Transverse colon (tissue), 4 donors: ENCODE data around the gene IGF2BP2. TPM values are rescaled to one million over a fixed set of nuclear protein-coding genes. Genes with fewer than 3 reads are reported as not detected.

Experiments used
- DNase-seq: peaks from one replicate; pipeline ENCODE4 v3.0.0-alpha.2; 2019
- H3K27ac ChIP-seq, 4 donors: fragments of 200-600 bp; sonication (generic); 2 replicates each; pipeline ENCODE4 v1.5.1; 2016 to 2018; ENCODE audit warnings: inconsistent platforms in 4 of 4
- H3K27me3 ChIP-seq: fragments of 200-600 bp; sonication (generic); 2 replicates; pipeline ENCODE4 v1.5.1; 2017; ENCODE audit warnings: inconsistent platforms
- H3K36me3 ChIP-seq, 4 donors: fragments of 200-600 bp; sonication (generic); 2 replicates each; pipeline ENCODE4 v1.5.1; 2017 to 2019; ENCODE audit warnings: inconsistent platforms in 4 of 4
- H3K4me1 ChIP-seq, 4 donors: fragments of 200-600 bp; sonication (generic); 2 replicates each; pipeline ENCODE4 v1.5.1; 2017 to 2020; ENCODE audit warnings: inconsistent platforms in 4 of 4
- H3K4me3 ChIP-seq, 4 donors: fragments of 200-600 bp; sonication (generic); 1 replicate in 1 of 4; 2 replicates in 3 of 4; pipeline versions ENCODE4 v1.5.1 to v1.6.1; 2017 to 2019; ENCODE audit warnings: inconsistent platforms in 4 of 4
- H3K9me3 ChIP-seq, 2 donors: fragments of 200-600 bp; sonication (generic); 2 replicates each; pipeline ENCODE4 v1.5.1; 2017 to 2019; ENCODE audit warnings: inconsistent platforms in 2 of 2
- EP300 ChIP-seq: sonication (generic); formaldehyde crosslinking; IDR thresholded peaks from one replicate; pipeline ENCODE4 v1.6.1; 2017; ENCODE audit warnings: antibody characterized with exemption, low read depth
- POLR2A ChIP-seq: fragments of 450-650 bp; IDR thresholded peaks from one replicate; pipeline ENCODE4 v1.6.1; 2016; ENCODE audit warnings: antibody characterized with exemption, mild to moderate bottlenecking, moderate library complexity
- POLR2AphosphoS5 ChIP-seq, 3 donors: sonication (generic); formaldehyde crosslinking; IDR thresholded peaks; one replicate each; pipeline ENCODE4 v1.6.1; 2016; ENCODE audit warnings: antibody characterized with exemption in 3 of 3
- WGBS, 2 donors: methylation state at CpG; one replicate each; pipeline ENCODE4 v1.1.5; 2018; ENCODE audit warnings: low coverage in 1 of 2; 5-methylcytosine and 5-hydroxymethylcytosine counted together
- in situ Hi-C, 4 donors: fragments of 200-750 bp; cut with MboI; loops; one replicate each; pipeline versions ENCODE4 v1.15.0 to v1.15.1; 2017; ENCODE audit warnings: low sequenced_read_pairs in 3 of 4, low pct_ligation_motif_present in 1 of 4, low pct_unique_long_range_greater_than_20kb in 1 of 4
- intact Hi-C: fragments of 100-400 bp; cut with DNase I; formaldehyde crosslinking; loops from one replicate; pipeline ENCODE4 v1.15.1; 2023; ENCODE audit warnings: low total_unique reads
- total RNA-seq, 4 donors: library from RNA; depleted of rRNA; stranded (reverse); fragments of >200 nt; gene quantifications; one replicate each; pipeline ENCODE4 v1.1.0, GENCODE V29; 2016
- TF ChIP-seq, protein P1 (sequence below), 5 experiments: fragments of 200-600 bp in 3 of 5; fragments of 450-650 bp in 2 of 5; sonication (generic) in 3 of 5; IDR thresholded peaks; 1 replicate in 2 of 5; 2 replicates in 3 of 5; pipeline ENCODE4 v1.5.1; 2016 to 2017; ENCODE audit warnings: antibody characterized with exemption in 5 of 5, inconsistent platforms in 3 of 5, mild to moderate bottlenecking in 2 of 5, moderate library complexity in 1 of 5

The IGF2BP2 gene
- total RNA-seq, 4 donors from 2014 or later, result 51.3 to 179 (median 82.9) TPM

DNA sequence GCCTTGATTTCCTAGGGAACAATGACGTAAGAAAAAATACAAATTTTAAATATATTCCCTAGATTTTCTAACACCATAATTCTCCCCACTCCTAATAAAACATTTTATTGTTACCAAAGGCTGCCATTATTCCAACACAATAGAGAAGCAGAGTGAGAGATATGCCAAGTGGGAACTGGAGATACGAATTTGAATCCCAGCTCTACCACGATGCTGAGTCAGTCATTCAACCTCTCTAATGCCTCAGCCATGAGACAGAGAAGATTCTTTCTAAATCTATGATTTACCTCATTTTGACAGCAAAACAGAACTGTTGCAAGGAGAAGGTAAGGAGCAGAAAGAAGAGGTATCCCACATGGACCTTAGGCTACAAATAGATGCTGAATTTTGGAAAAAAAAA lies 112.5 kb downstream of the IGF2BP2 start:
- H3K27me3 ChIP-seq, result no peaks in the 10 kb centered on the region
- intact Hi-C loops (no loop called here), in situ Hi-C loops (no loop called here)
- no peaks in the 10 kb centered on the region for H3K36me3 ChIP-seq
- WGBS, 2 donors, result 69 to 74% methylated on average over 3 of the region's 3 CpGs
- H3K4me1 ChIP-seq, result peaks cover 6 to 48% (median 22%) of the 10 kb centered on the region in 4 donors
- TF ChIP-seq POLR2A (no peak), EP300 (no peak), POLR2AphosphoS5 (IDR thresholded peaks at IDR 0.05) (no peak)
- TF ChIP-seq, protein P1, sequence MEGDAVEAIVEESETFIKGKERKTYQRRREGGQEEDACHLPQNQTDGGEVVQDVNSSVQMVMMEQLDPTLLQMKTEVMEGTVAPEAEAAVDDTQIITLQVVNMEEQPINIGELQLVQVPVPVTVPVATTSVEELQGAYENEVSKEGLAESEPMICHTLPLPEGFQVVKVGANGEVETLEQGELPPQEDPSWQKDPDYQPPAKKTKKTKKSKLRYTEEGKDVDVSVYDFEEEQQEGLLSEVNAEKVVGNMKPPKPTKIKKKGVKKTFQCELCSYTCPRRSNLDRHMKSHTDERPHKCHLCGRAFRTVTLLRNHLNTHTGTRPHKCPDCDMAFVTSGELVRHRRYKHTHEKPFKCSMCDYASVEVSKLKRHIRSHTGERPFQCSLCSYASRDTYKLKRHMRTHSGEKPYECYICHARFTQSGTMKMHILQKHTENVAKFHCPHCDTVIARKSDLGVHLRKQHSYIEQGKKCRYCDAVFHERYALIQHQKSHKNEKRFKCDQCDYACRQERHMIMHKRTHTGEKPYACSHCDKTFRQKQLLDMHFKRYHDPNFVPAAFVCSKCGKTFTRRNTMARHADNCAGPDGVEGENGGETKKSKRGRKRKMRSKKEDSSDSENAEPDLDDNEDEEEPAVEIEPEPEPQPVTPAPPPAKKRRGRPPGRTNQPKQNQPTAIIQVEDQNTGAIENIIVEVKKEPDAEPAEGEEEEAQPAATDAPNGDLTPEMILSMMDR (IDR thresholded peaks at IDR 0.05), result no peak
- no peak for DNase-seq
- H3K9me3 ChIP-seq, result no peaks in the 10 kb centered on the region
- no peak overlapping the region for H3K4me3 ChIP-seq
- peak overlapping the region in 3 of 4 donors; percentile 19 to 60 (median 42) for H3K27ac ChIP-seq

DNA sequence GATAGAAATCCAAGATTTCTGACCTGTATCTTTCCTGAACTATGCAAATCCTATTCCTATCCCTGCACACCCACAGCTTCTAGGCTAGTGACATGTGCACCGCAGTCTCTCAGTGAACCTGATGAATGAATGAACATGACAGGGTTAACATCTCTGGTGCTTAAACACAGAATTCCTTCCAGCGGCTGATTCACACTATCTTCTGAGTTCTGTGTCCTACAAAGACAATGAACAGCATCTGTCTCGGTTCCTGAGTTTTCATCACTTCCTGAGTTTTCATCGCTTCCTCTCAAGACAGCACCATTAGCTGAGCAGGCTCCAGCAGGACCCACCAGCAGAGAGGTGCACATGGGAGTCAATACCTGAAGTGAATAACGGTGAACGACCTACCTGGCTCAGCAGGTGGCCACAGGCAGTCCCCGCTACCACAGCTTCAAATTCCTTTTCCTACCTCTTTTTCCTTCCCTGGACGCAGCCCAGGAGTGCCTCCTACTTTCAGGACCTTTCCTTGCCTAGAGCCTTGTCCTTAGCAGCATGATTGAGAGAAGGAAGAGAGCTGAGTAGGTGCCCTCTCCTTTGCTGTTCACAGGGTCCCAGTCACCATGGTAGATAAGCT lies 113.5 kb downstream of the IGF2BP2 start:
- Histone ChIP-seq H3K4me1 (peaks cover 4 to 38% (median 14%) of the 10 kb centered on the region in 4 donors), H3K36me3 (no peaks in the 10 kb centered on the region), H3K9me3 (no peaks in the 10 kb centered on the region), H3K4me3 (no peak overlapping the region), H3K27ac (no peak overlapping the region), H3K27me3 (no peaks in the 10 kb centered on the region)
- intact Hi-C loops (no loop called here), in situ Hi-C loops (no loop called here)
- no peak for DNase-seq
- WGBS, 2 donors, result 66 to 76% methylated on average over 8 of the region's 8 CpGs
- no peak for TF ChIP-seq POLR2AphosphoS5 (IDR thresholded peaks at IDR 0.05)
- TF ChIP-seq POLR2A, result no peak
- TF ChIP-seq, protein P1 (IDR thresholded peaks at IDR 0.05), result no peak
- TF ChIP-seq EP300, result no peak

DNA sequence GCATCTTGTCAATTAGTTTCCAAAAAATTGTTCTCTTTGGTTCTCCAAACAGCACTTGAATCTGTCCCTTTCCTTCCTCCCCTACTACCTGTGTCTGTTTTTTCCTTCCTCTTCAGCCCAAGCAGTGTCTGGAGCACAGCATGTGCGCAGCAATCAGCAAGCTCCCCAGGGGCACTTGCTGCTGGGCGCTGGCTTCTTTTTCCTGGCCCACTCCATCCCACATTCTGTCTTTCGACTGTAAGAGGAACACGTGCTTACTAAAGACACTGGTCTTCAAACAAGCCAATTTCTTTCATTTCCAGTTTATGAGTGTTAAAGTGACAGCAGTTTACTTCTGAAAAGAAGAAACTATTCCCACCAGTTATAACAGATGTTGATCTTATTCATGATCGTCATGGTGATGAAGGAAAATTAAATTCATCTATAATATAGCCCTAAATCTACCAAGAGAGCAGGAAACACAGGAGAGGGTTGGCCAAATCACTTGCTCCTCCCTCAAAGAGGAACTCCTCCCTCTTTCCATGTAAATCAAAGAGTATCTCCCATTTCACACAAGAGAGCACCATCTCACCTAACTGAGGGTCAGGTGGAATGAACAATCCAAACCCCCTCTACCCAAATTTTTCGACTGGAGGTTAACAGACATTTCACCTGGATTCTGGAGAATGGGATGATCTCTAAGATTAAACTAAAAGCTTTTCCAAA lies 115.4 kb downstream of the IGF2BP2 start:
- Histone ChIP-seq H3K4me3 (no peak overlapping the region), H3K9me3 (no peaks in the 10 kb centered on the region), H3K36me3 (no peaks in the 10 kb centered on the region), H3K27ac (no peak overlapping the region), H3K27me3 (no peaks in the 10 kb centered on the region), H3K4me1 (peaks cover 0 to 21% (median 8%) of the 10 kb centered on the region in 4 donors)
- WGBS, 2 donors, result 55% methylated on average over 5 to 6 of the region's 6 CpGs
- DNase-seq, result no peak
- TF ChIP-seq EP300 (no peak), POLR2A (no peak), POLR2AphosphoS5 (IDR thresholded peaks at IDR 0.05) (no peak)
- TF ChIP-seq, protein P1 (IDR thresholded peaks at IDR 0.05), result no peak
- intact Hi-C loops (no loop called here), in situ Hi-C loops (no loop called here)

DNA sequence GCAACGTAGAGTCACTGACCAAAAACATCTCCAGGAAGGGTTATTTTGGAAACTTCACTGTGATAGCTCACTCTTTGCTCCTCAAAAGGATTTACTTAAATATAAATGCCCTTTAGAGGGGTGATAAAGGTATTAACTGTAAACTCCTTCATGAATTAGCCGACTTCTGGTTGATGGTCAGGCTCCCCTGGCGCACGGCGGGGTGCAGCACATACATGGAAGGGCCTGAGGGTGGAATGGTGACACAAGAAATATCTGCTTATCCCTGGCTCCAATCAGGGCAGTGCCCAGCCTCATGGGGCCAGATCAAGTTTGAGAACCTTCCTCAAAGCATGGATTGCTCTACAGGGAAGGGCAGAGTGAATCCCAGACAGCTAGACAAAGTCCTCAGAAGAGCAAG lies 116.5 kb downstream of the IGF2BP2 start:
- DNase-seq, result no peak
- in situ Hi-C loops, result no loop called here
- Histone ChIP-seq H3K4me1 (peaks cover 0 to 22% (median 8%) of the 10 kb centered on the region in 4 donors), H3K36me3 (no peaks in the 10 kb centered on the region), H3K27me3 (no peaks in the 10 kb centered on the region), H3K27ac (no peak overlapping the region), H3K9me3 (no peaks in the 10 kb centered on the region), H3K4me3 (no peak overlapping the region)
- TF ChIP-seq POLR2A (no peak), POLR2AphosphoS5 (IDR thresholded peaks at IDR 0.05) (no peak), EP300 (no peak)
- TF ChIP-seq, protein P1 (IDR thresholded peaks at IDR 0.05), result no peak
- intact Hi-C loops, result no loop called here
- WGBS, 2 donors, result 88 to 100% methylated on average over 3 to 5 of the region's 5 CpGs
